Measurements from ENCODE around the gene MUC3A. TPM values are rescaled to one million over a fixed set of nuclear protein-coding genes. Genes with fewer than 3 reads are reported as not detected.
"Not testable (repeated sequence)": the region's sequence is repeated elsewhere in the genome, so short reads cannot be mapped to it uniquely, and the experiment has no call there.

Gene MUC3A
- total RNA-seq, 2 donors from 2014 or later = not detected

DNA sequence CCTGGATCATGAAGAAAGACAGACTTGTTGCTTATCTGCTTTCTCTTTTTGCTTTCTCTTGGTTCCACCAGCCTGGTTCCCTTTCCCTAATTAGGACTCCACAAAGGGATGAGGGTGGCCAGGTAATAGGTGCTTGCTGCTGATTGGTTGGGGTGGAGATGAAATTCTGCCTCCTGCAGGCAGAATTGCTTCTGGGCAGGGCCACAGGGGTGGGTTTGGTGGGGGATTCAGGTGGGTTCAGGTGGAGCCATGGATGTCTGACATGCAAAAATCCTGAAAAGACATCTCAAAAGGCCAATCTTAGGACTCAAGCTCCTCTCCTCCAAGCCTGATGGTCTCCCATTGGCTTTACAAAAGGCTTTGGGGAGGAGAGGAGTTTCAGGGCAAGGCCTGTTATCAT lies 28.3 kb upstream of the MUC3A start:
- ATAC-seq (replicated peaks in 1 of 2) = no peak
- Mint-ChIP-seq H3K27me3 (ENCODE audit: low read depth) (peaks cover 34% of the 10 kb centered on the region), H3K27ac (no peak overlapping the region), H3K9me3 (no peaks in the 10 kb centered on the region), H3K4me3 (no peak overlapping the region), H3K36me3 (ENCODE audit: insufficient read depth in 2 of 2) (no peaks in the 10 kb centered on the region), H3K4me1 (ENCODE audit: low read depth) (no peaks in the 10 kb centered on the region)
- no peak for DNase-seq

DNA sequence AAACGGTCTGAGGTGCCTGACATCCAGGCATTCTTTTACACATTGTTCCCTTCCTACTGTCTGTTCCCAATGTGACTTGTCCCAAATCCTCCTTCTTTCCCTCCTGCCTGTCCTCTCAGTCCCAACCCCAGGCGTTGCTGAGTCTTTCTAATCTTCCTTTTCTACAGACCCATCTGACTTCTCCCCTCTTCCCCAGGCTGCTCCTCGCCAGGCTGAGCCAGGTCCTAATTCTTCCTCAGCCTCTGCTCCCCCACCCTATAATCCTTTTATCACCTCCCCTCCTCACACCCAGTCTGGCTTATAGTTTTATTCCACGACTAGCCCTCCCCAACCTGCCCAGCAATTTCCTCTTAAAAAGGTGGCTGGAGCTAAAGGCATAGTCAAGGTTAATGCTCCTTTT lies 25.7 kb upstream of the MUC3A start:
- H3K36me3 Mint-ChIP-seq (ENCODE audit: insufficient read depth in 2 of 2); ATAC-seq (replicated peaks in 1 of 2); DNase-seq; H3K9me3 Mint-ChIP-seq; H3K4me3 Mint-ChIP-seq; H3K27ac Mint-ChIP-seq; H3K4me1 Mint-ChIP-seq (ENCODE audit: low read depth): not testable (repeated sequence)
- peaks cover 34% of the 10 kb centered on the region for H3K27me3 Mint-ChIP-seq (ENCODE audit: low read depth)

DNA sequence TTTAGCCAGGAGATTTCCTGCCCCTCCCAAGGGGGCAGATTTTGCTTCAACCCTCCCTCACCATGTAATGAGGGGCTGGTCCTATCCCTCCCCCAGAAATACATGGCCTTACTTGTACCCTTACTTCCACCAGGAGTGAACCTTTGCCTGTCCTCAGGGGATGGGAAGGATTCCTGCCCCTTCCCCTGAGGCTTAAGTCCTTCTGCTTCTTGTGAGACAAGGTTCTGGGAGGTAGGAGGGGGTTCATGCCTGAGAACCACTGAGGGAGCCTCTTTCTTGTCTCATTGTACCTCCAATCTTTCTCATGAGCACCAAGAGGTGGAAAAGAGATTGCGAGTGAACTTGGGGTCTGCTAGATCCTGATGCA lies 19.5 kb upstream of the MUC3A start:
- H3K27me3 Mint-ChIP-seq (ENCODE audit: low read depth) = peaks cover 14% of the 10 kb centered on the region
- no peak for ATAC-seq (replicated peaks in 1 of 2)
- DNase-seq = no peak
- H3K9me3 Mint-ChIP-seq = peaks cover 2% of the 10 kb centered on the region in 2 donors
- peaks cover 0 to 4% of the 10 kb centered on the region in 2 donors for H3K36me3 Mint-ChIP-seq (ENCODE audit: insufficient read depth in 2 of 2)
- H3K4me1 Mint-ChIP-seq (ENCODE audit: low read depth) = no peaks in the 10 kb centered on the region
- H3K4me3 Mint-ChIP-seq = no peak overlapping the region
- no peak overlapping the region for H3K27ac Mint-ChIP-seq

DNA sequence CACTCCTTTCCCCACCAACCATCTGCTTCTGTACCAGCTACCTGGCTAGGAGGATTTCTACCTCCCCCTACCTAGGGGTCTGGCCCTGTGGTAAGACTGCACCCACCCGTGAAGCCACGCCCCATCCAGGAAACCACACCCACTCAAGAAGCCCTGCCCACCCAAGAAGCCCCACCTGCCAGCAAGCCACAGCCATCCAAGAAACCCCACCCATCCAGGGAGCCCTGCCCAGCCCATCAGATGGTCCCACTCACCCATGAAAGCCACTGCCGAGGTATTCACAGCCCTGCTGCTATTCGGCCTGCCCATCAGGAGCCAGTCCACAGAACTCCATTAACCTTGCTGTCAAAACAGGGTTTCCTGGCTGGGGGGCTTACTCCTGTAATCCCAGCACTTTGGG lies 15.6 kb upstream of the MUC3A start:
- ATAC-seq (replicated peaks in 1 of 2) = no peak
- no peaks in the 10 kb centered on the region for H3K4me1 Mint-ChIP-seq (ENCODE audit: low read depth)
- H3K4me3 Mint-ChIP-seq = no peak overlapping the region
- DNase-seq = no peak
- peaks cover 14% of the 10 kb centered on the region for H3K27me3 Mint-ChIP-seq (ENCODE audit: low read depth)
- H3K27ac Mint-ChIP-seq = no peak overlapping the region
- peaks cover 0 to 4% of the 10 kb centered on the region in 2 donors for H3K36me3 Mint-ChIP-seq (ENCODE audit: insufficient read depth in 2 of 2)
- H3K9me3 Mint-ChIP-seq = peaks cover 2% of the 10 kb centered on the region in 2 donors

DNA sequence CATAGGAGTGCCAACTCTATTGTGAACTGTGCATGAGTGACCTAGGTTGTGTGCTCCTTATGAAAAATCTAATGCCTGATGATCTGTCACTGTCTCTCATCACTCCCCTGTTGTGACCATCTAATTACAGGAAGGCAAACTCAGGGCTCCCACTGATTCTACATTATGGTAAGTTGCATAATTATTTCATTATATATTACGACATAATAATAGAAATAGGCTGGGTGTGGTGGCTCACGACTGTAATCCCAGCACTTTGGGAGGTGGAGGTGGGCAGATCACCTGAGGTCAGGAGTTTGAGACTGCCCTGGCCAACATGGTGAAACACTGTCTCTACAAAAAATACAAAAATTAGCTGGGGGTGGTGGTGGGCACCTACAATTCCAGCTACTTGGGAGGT lies 14.0 kb upstream of the MUC3A start:
- H3K9me3 Mint-ChIP-seq; H3K27ac Mint-ChIP-seq; DNase-seq; H3K4me3 Mint-ChIP-seq; ATAC-seq (replicated peaks in 1 of 2); H3K4me1 Mint-ChIP-seq (ENCODE audit: low read depth); H3K36me3 Mint-ChIP-seq (ENCODE audit: insufficient read depth in 2 of 2): not testable (repeated sequence)
- H3K27me3 Mint-ChIP-seq (ENCODE audit: low read depth) = peaks cover 14% of the 10 kb centered on the region

DNA sequence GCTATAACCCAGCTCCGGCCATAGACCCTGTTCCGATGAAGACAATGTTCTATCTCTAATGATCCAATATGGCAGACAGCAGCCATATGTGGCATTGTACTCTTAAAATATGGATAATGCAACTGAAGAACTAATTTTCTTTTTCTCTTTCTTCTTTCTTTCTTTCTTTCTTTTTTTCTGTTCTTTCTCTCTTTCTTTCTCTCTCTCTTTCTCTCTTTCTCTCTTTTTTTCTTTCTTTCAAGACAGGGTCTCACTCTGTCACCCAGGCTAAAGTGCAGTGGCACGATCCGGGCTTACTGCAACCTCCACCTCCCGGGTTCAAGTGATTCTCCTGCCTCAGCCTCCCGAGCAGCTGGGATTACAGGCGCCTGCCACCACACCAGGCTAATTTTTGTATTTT lies 13.2 kb upstream of the MUC3A start:
- H3K4me1 Mint-ChIP-seq (ENCODE audit: low read depth); H3K36me3 Mint-ChIP-seq (ENCODE audit: insufficient read depth in 2 of 2); H3K4me3 Mint-ChIP-seq; H3K27ac Mint-ChIP-seq; H3K9me3 Mint-ChIP-seq; DNase-seq; ATAC-seq (replicated peaks in 1 of 2): not testable (repeated sequence)
- peaks cover 11% of the 10 kb centered on the region for H3K27me3 Mint-ChIP-seq (ENCODE audit: low read depth)

DNA sequence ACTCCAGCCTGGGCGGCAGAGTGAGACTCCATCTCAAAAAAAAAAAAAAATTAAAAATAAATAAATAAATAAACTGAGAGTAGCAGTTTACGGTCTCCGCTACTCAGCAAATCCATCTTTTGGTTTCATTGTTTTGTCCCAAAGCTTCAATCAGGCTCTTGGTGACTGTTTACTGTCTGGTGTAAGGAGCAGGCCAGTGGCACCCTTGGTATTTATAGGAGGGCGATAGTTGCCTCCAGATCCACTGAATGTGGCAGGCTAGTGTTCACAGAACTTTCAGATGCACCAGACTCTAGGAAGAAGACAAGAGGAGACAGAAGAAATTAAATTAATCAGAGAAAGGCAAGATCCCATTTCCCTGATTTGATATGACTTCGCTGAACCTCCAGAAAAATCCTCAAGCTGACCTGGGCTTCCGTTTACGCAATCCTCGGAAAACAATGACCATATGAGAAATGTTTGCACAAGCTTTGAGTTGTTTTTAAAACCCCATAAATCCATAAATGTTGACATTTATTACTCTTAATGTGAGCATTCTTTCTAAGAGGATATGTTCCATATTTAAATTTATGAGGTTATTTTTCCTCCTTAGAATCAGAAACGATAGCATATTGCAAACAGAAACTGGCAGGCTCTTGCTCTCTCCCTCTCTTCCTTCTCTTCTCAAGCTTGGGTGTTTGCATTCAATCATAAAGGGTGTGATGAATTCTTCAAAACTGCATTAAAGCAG lies 7.1 kb upstream of the MUC3A start:
- H3K27me3 Mint-ChIP-seq (ENCODE audit: low read depth) = peaks cover 5% of the 10 kb centered on the region
- H3K27ac Mint-ChIP-seq = no peak overlapping the region
- no peaks in the 10 kb centered on the region for H3K9me3 Mint-ChIP-seq
- DNase-seq (no peak), ATAC-seq (replicated peaks in 1 of 2) (no peak)
- H3K4me3 Mint-ChIP-seq = no peak overlapping the region
- no peaks in the 10 kb centered on the region for H3K36me3 Mint-ChIP-seq (ENCODE audit: insufficient read depth in 2 of 2)
- no peaks in the 10 kb centered on the region for H3K4me1 Mint-ChIP-seq (ENCODE audit: low read depth)

DNA sequence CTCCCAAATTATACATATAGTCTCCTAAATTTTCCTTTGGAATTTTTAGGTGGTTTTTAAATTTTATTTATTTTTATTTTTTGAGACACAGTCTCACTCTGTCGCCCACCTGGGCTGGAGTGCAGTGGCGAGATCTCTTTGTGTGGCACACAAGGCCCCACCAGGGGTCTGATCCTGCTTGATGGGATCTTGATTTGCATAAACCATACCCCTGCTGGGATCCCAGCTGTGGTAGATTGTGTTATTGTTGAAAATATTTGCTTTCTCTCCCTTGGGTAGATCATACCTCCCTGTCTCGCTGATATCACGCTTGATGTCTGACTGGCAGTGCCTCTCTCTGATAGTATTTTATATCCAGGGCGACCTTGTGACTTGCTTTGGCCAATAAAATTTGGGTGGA lies 5.6 kb upstream of the MUC3A start:
- Mint-ChIP-seq H3K4me1 (ENCODE audit: low read depth) (no peaks in the 10 kb centered on the region), H3K4me3 (no peak overlapping the region), H3K36me3 (ENCODE audit: insufficient read depth in 2 of 2) (no peaks in the 10 kb centered on the region), H3K27me3 (ENCODE audit: low read depth) (peaks cover 5% of the 10 kb centered on the region), H3K27ac (no peak overlapping the region), H3K9me3 (no peaks in the 10 kb centered on the region)
- DNase-seq (no peak), ATAC-seq (replicated peaks in 1 of 2) (no peak)

DNA sequence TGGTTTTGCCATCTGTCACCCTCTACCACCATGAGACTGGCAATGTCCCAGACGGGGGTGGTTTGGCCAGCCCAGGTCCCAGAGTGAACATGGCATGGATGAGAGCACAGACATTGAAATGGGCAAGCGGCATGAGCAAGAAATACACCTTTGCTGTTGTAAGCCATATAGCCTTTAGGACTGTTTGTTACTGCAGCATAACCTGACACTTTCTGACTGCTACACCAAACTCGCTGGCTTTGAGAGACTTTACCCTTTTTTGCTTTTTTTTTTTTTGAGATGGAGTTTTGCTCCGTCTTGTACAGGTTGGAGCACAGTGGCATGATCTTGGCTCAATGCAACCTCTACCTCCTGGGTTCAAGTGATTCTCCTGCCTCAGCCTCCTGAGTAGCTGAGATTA lies 5.2 kb upstream of the MUC3A start:
- no peak for ATAC-seq (replicated peaks in 1 of 2)
- H3K4me3 Mint-ChIP-seq = no peak overlapping the region
- DNase-seq = no peak
- H3K4me1 Mint-ChIP-seq (ENCODE audit: low read depth) = no peaks in the 10 kb centered on the region
- no peak overlapping the region for H3K27ac Mint-ChIP-seq
- no peaks in the 10 kb centered on the region for H3K36me3 Mint-ChIP-seq (ENCODE audit: insufficient read depth in 2 of 2)
- H3K27me3 Mint-ChIP-seq (ENCODE audit: low read depth) = peaks cover 5% of the 10 kb centered on the region
- no peaks in the 10 kb centered on the region for H3K9me3 Mint-ChIP-seq

DNA sequence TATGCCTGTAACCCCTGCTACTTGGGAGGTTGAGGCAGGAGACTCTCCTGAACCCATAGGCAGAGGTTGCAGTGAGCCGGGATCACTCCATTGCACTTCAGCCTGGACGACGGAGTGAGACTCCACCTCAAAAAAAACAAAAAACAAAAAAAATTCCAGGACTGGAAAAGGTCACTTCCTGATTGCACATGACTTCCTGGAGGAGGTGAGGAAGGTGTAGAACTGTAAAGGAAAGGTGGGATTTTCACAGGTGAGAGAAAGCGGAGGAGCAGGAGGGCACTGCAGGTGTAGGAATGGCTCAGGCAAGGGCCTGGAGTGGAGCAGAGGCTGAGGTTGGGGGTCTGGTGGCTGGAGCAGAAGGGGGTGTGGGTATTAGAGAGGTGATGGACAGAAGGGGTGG lies 3.2 kb upstream of the MUC3A start:
- H3K9me3 Mint-ChIP-seq = no peaks in the 10 kb centered on the region
- H3K27me3 Mint-ChIP-seq (ENCODE audit: low read depth) = peaks cover 16% of the 10 kb centered on the region
- ATAC-seq (replicated peaks in 1 of 2) (no peak), DNase-seq (no peak)
- H3K36me3 Mint-ChIP-seq (ENCODE audit: insufficient read depth in 2 of 2) = no peaks in the 10 kb centered on the region
- H3K4me1 Mint-ChIP-seq (ENCODE audit: low read depth) = no peaks in the 10 kb centered on the region
- no peak overlapping the region for H3K4me3 Mint-ChIP-seq
- no peak overlapping the region for H3K27ac Mint-ChIP-seq

DNA sequence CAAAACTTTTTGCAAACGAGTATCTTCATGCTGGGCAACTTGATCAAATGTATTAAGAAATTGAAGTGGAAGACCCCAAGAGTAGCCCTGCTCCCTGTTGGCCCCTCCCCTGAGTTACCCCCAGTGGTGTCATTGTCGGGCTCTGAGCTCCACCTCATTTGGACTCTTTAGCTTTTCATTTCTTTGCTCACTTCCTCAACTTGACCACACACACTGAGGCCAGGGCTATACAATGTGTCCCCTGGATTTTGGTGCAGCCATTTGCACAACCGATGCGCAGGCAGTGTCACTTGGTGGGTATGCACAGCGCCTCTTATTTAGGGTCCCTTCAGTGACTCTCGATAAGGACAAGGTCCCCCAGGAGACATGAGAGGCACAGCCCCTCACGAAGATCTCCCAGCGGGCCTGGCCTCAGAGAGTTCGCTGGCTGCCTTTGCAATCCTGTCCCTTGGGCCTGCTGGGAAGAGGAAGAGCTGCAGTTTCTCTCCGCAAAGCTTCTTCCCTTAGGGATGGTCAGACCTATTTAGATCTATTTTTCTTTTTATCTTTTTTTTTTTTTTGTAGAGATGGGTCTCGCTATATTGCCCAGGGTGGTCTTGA lies 2.5 kb upstream of the MUC3A start:
- DNase-seq (no peak), ATAC-seq (replicated peaks in 1 of 2) (no peak)
- H3K4me1 Mint-ChIP-seq (ENCODE audit: low read depth) = no peaks in the 10 kb centered on the region
- no peaks in the 10 kb centered on the region for H3K9me3 Mint-ChIP-seq
- no peak overlapping the region for H3K4me3 Mint-ChIP-seq
- peaks cover 16% of the 10 kb centered on the region for H3K27me3 Mint-ChIP-seq (ENCODE audit: low read depth)
- no peaks in the 10 kb centered on the region for H3K36me3 Mint-ChIP-seq (ENCODE audit: insufficient read depth in 2 of 2)
- H3K27ac Mint-ChIP-seq = no peak overlapping the region

DNA sequence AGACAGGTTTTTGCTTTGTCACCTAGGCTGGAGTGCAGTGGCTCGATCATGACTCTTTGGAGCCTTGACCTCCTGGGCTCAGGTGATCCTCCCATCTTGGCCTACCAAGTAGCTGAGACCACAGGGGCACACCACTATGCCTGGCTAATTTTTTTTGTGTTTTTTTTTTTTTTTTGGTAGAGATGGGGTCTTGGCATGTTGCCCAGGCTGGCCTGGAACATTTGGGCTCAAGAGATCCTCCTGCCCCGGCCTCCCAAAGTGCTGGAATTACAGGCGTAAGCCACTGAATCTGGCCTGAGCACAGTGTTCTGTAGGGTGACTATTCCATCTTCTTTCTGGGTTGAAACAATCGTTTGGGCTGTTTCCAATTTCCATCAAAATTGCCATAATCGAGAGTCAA lies 1.5 kb upstream of the MUC3A start:
- no peaks in the 10 kb centered on the region for H3K9me3 Mint-ChIP-seq
- peaks cover 16% of the 10 kb centered on the region for H3K27me3 Mint-ChIP-seq (ENCODE audit: low read depth)
- ATAC-seq (replicated peaks in 1 of 2) (no peak), DNase-seq (no peak)
- no peaks in the 10 kb centered on the region for H3K4me1 Mint-ChIP-seq (ENCODE audit: low read depth)
- no peak overlapping the region for H3K4me3 Mint-ChIP-seq
- no peaks in the 10 kb centered on the region for H3K36me3 Mint-ChIP-seq (ENCODE audit: insufficient read depth in 2 of 2)
- H3K27ac Mint-ChIP-seq = no peak overlapping the region

DNA sequence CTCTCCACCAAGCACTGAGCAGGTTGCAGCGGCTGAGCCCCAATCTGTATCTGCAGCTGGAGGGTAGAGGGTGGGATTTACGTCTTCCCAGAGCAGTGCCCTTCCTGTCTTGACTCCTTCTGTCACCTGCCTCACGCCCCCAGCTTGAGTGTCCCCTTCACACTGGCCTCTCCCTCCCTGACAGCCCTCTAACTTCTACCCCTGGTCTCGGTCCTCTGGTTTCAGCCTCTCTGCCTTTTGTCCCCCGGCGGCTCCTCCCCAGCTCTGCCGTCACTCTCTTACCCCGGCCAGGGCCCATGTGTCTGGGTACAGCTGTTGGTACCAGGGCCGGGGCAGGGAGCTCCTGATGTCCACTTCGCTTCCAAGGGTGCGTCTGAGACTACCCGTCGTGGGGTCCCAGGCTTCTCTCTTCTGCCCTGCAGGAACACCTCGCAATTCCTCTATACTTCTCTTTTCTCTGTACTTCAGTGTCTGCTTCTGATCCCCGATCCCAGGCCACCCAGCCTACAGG lies 654 bp downstream of the MUC3A start:
- H3K27ac Mint-ChIP-seq = no peak overlapping the region
- H3K9me3 Mint-ChIP-seq = no peaks in the 10 kb centered on the region
- no peaks in the 10 kb centered on the region for H3K36me3 Mint-ChIP-seq (ENCODE audit: insufficient read depth in 2 of 2)
- no peaks in the 10 kb centered on the region for H3K4me1 Mint-ChIP-seq (ENCODE audit: low read depth)
- DNase-seq = no peak
- peaks cover 11% of the 10 kb centered on the region for H3K27me3 Mint-ChIP-seq (ENCODE audit: low read depth)
- ATAC-seq (replicated peaks in 1 of 2) = no peak
- H3K4me3 Mint-ChIP-seq = no peak overlapping the region

DNA sequence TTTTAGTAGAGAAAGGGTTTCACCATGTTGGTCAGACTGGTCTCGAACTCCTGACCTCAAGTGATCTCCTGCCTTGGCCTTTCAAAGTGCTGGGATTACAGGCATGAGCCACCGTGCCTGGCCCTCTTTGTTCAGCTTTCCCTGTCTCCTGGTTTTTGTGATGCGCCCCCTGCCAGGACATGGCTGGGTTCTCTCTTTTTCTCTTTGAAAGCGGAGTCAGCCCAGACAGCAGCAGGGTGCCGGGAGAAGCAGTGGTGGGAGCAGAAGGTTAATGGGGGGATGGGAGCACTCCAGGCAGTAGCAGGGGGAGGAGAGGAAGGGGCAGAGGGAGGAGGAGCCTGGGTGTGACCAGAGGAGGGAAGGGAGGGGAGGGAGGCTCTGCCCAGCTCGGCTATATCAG lies 1.8 kb downstream of the MUC3A start:
- no peak for ATAC-seq (replicated peaks in 1 of 2)
- Mint-ChIP-seq H3K4me1 (ENCODE audit: low read depth) (no peaks in the 10 kb centered on the region), H3K4me3 (no peak overlapping the region), H3K36me3 (ENCODE audit: insufficient read depth in 2 of 2) (no peaks in the 10 kb centered on the region), H3K9me3 (no peaks in the 10 kb centered on the region), H3K27me3 (ENCODE audit: low read depth) (peaks cover 11% of the 10 kb centered on the region), H3K27ac (no peak overlapping the region)
- DNase-seq = no peak
